ENCODE data around the gene CPNE8.
"Not testable (repeated sequence)": the region's sequence is repeated elsewhere in the genome, so short reads cannot be mapped to it uniquely, and the experiment has no call there.

Gene CPNE8

DNA sequence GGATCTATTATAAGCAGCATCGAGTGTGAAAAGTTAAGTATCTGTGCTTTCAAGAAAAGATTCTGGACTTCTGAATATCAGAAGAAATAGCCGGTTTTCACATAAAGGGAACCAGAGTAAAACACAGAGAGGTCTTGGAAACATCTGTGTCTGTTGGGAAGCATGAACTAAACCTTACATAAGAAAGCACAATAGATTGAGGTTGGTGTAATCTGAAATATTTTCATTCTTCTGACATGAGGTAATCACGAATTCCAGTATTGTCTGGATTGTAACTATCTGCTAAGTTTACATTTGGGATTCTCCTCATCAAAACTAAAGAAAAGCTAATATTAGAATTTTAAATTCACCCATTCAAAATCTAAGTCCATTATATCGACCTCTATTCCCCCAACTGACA lies 161.3 kb downstream of the CPNE8 start:
- FAIRE-seq (no peak), DNase-seq (ENCODE audit: insufficient read length, low spot score) (no peak)

DNA sequence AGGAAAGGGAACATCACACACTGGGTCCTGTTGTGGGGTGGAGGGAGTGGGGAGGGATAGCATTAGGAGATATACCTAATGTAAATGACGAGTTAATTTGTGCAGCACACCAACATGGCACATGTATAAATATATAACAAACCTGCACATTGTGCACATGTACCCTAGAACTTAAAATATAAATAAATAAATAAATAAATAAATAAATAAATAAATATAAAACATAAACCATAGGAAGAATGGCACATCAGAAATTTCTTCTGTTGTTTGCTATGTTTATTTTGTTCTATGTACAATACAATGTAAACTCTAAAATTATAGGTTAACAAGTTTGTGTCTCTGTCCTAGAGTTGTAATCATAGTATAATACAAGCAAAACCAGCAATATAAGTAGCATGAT lies 162.9 kb downstream of the CPNE8 start:
- FAIRE-seq; DNase-seq (ENCODE audit: insufficient read length, low spot score): not testable (repeated sequence)

DNA sequence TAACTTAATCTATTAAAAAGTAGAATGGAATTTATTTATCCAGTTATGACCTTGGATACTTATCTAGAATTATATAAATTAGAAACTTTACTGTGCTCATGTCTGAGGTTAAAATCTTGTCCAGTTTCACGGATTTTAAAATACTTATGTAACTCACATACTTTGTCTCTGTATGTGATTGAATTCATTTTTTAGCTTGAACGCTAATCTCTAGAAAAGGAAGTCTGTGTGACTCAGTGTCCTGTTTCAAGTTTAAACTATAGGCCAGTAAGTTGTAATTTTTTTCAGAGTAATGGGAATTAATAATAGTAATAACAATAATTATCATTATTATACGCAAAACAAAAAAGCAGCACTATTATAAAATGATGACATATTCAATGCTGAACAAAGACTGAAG lies 168.6 kb downstream of the CPNE8 start:
- FAIRE-seq (no peak), DNase-seq (ENCODE audit: insufficient read length, low spot score) (no peak)

DNA sequence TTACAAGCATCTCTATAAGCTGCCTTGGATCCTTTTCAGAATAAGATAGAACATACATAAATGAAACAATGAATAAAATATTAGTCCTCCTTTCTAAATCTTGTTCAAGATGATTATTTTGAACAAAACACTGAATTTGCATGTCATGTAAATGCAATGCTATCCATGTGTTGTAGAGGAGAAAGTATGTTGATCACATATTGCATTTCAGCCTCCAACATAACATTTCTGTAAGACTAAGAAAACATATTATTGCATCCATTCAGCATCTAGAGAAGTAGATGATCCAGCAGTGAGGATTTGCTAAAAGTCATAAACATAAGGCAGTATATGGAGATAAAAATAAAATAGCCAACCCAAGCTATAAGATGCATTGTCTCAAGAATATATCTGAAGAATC lies 172.6 kb downstream of the CPNE8 start:
- FAIRE-seq (no peak), DNase-seq (ENCODE audit: insufficient read length, low spot score) (no peak)

DNA sequence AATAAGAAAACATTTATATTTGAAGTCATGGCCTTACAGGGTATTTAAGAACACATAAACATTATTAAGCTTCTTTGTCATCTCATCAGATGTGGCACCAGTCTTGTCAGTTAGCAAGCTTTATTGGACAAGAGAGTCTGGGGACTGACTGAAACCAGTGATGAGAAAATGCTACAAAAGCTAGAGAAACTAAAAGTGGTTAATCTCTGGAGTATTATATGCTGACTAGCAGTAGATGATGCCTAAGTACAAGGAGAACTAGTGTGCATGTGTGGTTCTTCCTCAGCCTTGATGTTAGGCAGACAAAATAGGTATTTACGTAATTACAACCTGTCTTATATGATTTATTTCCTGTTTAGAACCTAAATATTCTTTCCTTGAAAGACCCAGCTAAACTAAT lies 176.5 kb downstream of the CPNE8 start:
- DNase-seq (ENCODE audit: insufficient read length, low spot score) (no peak), FAIRE-seq (no peak)

DNA sequence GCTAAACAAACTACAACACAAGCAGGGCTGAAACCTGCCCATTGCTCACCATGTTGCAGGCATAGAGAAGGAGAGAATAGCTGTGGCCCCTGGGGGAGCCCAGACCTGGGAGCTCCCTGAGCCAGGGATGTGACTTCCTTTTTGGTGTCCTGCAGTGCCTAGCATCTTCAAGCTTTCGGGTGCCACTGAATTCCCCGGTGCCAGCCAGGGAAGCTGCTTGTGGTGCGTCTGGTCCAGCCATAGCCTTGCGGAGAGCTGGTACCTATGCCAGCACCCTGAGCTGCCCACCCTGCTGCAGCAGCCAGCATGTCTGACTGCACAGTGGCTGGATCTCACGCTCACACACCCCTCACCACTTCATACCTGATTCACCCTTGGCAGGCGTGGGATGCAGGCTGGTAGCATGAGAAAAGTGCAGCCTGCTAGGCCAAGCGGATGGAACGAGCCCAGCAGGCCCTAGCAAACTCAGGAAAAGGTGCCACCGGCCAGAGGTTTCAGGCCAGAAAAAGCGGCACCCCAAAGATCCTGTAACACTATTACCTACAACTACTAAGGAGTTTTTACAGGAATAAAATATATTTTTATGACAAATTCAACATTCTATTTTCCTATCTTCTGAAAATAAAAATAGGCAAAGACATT lies 183.7 kb downstream of the CPNE8 start:
- FAIRE-seq = no peak
- no peak for DNase-seq (ENCODE audit: insufficient read length, low spot score)

DNA sequence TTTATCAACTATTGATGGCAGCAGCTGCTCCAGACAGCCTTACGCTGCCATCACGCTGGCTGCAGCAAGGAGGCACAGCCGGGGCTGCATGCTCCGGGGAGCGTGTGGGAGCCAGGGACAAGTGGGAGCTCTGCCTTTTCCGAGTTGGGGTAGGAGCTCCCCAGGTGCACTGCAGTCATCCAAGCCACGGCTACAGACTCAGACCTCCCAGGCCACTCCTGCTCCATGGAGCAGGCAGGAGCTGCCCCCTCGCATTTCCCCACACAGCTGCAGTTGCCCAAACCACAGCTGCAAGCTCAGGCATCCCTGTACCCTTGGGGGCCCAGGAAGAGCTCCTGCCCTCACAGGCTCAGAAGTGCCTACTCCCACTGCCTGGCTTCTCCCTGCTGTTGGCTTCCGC lies 184.7 kb downstream of the CPNE8 start:
- DNase-seq (ENCODE audit: insufficient read length, low spot score) (no peak), FAIRE-seq (no peak)

DNA sequence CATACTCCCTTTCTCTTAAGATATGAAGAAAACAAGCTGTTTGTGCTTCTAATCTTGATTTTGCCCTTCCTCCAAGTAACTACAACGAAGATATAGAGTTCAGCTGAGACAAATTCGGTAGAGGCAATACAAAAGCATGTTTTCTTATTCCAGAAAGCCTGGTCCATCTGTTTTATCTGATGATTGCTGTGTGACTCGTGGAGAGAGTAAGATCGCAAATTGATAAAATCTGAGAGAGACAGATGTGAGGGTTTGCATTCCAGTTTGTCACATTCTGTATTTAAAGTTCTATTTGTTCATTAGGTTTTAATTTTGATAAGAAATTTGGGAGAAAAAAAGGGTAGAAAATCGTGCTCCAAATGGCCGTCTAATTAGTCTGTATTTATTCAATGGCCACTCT lies 192.1 kb downstream of the CPNE8 start:
- no peak for DNase-seq (ENCODE audit: insufficient read length, low spot score)
- FAIRE-seq = no peak

DNA sequence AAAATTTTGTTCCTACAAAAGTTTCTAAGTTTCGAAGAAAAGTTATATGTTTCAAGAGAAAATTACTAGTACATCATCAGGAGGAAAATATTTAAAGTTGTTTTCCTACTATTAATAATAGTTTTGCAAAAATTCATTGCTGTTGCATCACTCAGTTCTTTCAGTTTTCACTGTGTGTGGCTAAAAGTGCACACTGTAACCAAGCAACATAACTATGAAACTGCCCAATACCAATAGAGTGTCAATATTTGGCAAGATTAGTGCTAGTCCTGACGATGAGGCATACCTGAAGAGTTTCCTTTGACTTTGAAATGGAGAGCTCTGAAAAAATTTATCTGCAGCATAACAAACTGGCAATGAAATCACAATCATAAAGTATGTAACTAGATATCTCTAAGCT lies 194.3 kb downstream of the CPNE8 start:
- no peak for FAIRE-seq

DNA sequence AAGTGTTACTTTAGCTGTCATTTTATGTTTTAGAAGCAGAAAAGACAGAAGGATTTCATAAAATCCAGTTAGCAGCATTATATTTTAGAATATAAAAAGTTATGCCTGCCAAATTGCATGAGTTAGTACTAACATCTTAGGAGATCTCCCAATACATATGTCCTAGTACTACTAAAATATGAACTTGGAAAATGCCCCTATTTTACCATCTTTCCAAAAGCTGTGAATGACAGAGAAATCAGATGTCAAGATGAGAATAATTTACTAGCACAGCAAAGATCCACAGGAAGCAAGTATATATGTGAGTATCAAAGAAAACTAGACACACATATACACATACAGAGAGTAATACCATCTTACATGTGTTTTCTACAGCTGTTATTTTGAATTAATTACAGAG lies 196.9 kb downstream of the CPNE8 start:
- no peak for DNase-seq (ENCODE audit: insufficient read length, low spot score)
- FAIRE-seq = no peak

More for the DNA sequence above, 194.3 kb downstream of the CPNE8 start:
- DNase-seq (ENCODE audit: insufficient read length, low spot score) = no peak

DNA sequence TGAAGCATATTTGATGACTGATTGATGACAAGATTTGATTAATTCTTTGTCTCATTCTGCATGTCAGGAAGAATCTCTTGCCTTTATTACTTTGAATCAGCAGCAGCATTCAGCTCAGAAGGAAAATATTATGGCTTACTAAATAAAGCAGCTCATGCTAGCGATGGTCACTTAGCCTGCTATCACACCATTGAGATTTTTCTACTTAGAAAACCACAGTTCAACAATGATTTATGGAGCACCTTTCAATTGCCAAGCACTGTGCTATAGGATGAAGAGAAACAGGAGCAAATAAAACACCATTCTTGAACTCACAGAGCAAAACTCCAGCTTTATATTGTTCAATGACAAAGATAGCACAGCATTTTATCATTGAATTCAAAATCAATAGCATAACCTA lies 197.7 kb downstream of the CPNE8 start:
- FAIRE-seq = no peak
- no peak for DNase-seq (ENCODE audit: insufficient read length, low spot score)

DNA sequence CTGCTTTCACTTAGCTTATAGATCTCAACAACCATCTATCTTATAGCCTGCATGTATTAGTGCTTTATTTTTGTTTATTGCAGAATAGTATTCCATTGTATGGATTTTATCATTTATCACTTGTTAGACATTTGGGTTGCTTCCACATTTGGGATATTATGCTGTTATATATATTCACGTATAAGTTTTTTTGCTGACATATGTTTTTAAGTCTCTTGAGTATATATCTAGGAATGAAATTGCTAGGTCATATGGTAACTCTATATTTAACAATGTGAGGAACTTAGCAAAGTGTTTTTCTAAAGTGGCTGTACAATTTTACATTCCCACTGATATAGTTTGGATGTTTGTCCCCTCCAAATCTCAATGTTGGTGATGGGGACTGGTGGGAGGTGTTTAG lies 208.1 kb downstream of the CPNE8 start:
- FAIRE-seq (no peak), DNase-seq (ENCODE audit: insufficient read length, low spot score) (no peak)

DNA sequence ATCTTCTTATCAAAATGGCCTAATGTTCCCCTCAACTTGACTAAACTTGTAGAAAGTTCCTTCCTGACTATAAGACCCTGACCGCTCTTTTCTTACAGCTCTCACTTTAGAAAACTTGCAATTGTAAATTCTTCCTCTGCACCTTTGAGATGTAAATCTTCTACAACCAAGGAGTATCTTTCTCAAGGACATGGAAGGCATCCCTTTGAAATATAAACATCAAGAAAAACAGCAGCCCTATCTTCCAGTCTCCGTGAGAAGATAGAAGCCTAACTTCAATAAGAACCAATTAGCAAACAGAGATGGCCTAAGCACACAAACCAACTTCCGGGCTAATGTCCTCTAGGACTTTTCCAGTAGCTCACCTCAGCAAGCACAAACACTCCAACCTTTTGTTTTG lies 210.3 kb downstream of the CPNE8 start:
- FAIRE-seq (no peak), DNase-seq (ENCODE audit: insufficient read length, low spot score) (no peak)

DNA sequence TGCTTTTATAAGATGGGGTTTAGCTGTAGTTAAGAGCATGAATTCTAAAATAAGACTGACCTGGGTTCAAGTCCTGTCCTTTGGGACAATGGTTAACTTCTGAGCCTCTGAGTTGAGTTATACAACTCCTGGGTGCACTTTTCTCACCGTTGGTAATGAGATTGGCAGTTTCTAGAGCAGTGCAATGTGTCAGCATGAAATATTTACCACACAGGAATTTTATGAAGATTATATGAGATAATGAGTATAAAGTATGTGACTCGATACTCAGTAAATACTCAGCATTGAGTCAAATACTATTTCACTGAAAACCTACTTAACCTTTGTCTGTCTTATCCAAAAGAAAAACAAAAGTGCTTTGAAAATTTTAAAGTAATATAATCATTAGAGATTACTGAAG lies 214.2 kb downstream of the CPNE8 start:
- FAIRE-seq (no peak), DNase-seq (ENCODE audit: insufficient read length, low spot score) (no peak)

DNA sequence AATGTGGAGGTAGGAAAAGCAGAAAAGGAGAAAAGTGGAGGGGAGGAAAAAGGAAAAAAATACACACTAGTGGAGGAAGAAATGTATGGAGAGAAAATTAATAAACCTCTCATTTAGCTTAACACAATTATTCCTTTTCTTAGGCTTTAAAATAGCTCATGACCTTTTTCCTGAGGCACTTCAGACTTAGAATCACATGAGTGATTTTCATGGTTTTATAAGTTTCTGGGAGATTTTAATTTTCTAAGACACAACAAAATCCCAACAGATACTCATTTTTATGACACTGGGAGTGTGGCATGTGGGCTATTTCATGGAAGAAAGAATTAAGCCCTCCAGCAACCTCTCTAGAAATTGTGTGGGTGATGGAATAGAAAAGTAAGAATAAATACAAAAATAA lies 214.7 kb downstream of the CPNE8 start:
- no peak for DNase-seq (ENCODE audit: insufficient read length, low spot score)
- no peak for FAIRE-seq

DNA sequence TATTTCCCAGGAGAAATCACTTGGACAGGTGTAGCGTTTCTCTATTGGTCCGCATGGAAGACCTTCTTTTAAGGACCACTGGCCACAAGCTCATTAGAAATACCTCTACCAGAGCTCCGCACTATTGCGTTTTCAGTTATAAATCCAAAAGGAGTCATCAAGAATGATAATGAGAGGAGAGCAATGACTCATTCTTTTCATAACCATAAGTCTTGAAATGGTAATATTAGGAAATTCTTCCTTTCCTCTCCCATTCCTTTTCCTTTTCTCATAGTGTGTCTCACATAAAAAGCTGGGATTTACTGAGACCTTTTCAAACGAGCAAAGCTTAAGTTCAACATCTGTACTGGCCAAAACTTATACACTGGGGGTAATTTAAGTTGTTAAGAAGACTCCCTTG lies 215.7 kb downstream of the CPNE8 start:
- no peak for DNase-seq (ENCODE audit: insufficient read length, low spot score)
- FAIRE-seq = no peak

DNA sequence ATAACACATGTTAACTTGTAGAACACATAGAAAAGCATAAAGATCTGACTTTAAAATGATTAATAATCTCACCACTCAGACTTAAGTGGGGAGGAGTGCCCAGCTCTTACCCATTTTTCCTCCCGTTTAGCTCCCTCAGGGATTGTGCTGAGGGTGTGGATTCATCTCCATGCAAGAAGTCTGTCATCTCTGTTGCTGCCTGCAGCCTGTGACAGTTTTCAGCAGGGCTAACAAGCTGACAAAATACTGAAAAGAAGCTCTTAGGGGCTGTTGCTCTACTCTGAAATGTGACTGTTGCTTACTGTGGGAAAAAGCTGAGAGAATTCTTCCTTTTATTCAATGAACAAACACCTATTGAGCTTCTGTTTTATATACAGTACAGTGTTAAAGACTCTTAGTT lies 216.2 kb downstream of the CPNE8 start:
- no peak for FAIRE-seq
- no peak for DNase-seq (ENCODE audit: insufficient read length, low spot score)

DNA sequence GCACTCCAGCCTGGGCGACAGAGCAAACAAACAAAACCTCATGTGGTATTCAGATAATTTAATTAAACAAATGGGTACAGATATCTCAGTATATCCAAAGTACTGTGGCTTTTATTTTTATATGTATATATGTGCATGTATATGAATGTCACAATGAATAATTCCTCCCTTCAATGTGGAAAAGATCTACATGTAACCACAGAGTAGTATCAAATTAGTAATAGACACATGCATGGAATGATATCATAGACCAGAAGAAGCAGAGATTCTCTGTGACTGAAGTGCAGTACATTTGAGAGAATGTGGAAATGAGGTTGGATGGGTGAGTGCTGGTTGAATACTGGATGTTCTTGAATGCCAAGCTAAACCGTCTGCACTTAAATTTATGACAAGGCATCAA lies 222.9 kb downstream of the CPNE8 start:
- no peak for DNase-seq (ENCODE audit: insufficient read length, low spot score)
- FAIRE-seq = no peak

DNA sequence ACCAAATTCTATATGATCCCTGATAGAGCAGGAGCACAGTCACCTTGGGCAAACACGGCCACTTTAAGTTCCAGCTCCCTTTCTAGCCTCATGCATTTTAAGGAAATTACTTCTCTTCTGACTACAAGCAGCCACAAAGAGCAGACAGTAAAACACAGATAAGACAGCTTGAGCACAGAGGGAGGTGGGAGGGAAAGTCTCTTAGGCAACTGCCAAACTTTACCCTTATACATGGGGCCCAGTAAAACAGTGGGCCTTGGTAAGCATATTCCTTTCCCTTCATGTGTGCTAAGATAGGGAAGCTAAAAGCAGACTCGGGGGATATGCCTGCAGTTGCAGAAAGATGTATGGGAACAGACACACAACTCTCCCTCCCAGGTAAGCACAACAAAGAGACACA lies 235.9 kb downstream of the CPNE8 start:
- DNase-seq (ENCODE audit: insufficient read length, low spot score) (no peak), FAIRE-seq (no peak)

DNA sequence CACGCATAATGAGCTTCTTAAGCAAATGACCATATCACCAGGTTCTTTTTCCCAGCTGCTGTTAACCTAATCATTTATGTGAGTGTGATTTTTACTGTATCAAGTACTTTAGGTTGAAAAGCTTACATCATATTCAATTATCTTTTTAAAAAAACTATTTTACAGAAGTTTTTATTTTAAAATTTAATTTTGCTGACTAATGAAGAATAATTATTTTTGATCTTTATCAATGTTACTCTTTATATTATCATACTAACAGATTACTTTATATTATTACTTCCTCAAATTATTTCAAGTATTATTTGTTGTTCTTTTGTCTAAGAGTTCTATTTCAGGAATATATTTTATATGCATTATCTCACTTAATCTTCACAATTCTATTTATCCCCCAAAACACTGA lies 236.3 kb downstream of the CPNE8 start:
- DNase-seq (ENCODE audit: insufficient read length, low spot score) = no peak
- no peak for FAIRE-seq

DNA sequence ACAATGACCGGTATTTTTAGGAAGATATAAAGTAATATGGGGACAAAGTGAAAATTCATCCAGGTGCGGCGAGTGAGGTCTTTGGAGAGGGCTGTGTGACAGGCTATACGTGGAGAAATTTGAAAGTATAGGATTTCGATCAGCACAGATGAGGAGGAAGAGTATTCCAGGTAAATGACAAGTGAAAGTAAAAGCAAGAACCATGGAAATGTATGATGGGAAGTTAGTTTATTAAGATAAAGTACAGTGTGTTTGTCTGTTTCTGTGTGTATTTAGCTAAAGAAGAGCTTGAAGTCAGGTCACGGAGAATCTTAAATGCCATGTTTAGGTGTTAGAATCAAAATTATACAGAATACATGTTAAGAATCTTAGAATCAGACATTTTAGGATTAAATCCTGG lies 239.0 kb downstream of the CPNE8 start:
- FAIRE-seq (no peak), DNase-seq (ENCODE audit: insufficient read length, low spot score) (no peak)

DNA sequence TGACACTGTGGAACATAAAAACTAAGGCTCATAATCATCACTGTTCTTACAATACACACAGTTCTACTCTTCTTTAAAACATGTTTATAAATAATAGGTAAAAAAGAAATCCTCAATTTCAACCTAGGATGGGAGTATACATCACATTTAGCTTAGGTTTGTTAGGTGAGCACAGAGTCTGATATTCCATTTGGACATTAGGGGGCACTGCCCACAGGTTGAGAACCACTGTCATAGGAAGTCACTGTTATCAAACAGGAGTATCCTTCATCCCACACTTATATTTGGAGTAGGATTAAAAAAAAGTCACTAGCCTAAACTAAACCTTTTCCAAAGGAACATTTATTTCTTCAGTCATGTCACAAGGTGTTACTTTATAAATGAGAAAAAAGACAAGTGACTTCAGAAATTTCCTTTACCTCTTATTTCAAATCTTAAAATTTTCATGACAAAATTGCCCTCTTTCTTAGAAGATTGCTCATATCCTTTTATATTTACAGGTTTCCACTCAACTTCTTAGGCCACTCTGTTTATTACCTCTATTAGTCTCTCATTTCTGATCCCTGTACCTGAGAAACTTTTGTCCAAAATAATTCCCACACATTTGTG lies 240.6 kb downstream of the CPNE8 start:
- no peak for FAIRE-seq
- DNase-seq (ENCODE audit: insufficient read length, low spot score) = no peak

DNA sequence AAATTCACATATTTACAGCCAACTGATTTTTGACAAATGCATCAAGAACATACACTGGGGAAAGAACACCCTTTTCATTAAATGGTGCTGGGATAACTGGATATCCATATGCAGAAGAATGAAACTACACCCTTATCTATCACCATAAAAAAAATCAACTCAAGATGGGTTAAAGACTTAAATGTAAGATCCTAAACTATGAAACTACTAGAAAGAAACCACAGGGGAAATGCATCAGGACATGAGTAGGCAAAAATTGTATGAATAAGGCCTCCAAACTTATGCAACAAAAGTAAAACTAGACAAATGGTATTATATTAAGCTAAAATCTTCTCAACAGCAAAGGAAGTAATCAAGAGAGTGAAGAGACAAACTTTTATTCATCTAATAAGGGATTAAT lies 242.6 kb downstream of the CPNE8 start:
- DNase-seq (ENCODE audit: insufficient read length, low spot score) (no peak), FAIRE-seq (no peak)

Data from HTR-8/SVneo (cell line).